K562 (cell line): Measurements from ENCODE around the gene KAZN.

Experiments used
- CBFB ChIP-seq: sonication (generic); formaldehyde crosslinking; IDR thresholded peaks from 2 replicates; pipeline ENCODE4 v1.4.0; 2020; ENCODE audit warnings: mild to moderate bottlenecking, missing genetic modification reagents
- CTCF ChIP-seq, 3 experiments: IDR thresholded peaks in 2 of 3; conservative IDR thresholded peaks in 1 of 3; 2 replicates each; pipeline ENCODE4 v1.5.1; 2011 to 2012; ENCODE audit warnings: low read length in 3 of 3, mild to moderate bottlenecking in 3 of 3, control low read depth in 2 of 3, improper control_type of control experiment in 1 of 3, inconsistent platforms in 1 of 3, low read depth in 1 of 3, mixed read lengths in 1 of 3, moderate library complexity in 1 of 3; ENCODE audit not compliant: insufficient read depth in 2 of 3
- E2F5 ChIP-seq: sonication (generic); formaldehyde crosslinking; IDR thresholded peaks from 2 replicates; pipeline ENCODE4 v1.8.0; 2022; ENCODE audit warnings: mild to moderate bottlenecking, missing genetic modification reagents
- HBP1 ChIP-seq: fragments of 450-650 bp; formaldehyde crosslinking; IDR thresholded peaks from 2 replicates; pipeline ENCODE4 v1.4.0; 2022; ENCODE audit warnings: missing genetic modification characterization
- NCOA1 ChIP-seq: fragments of 450-650 bp; IDR thresholded peaks from 2 replicates; pipeline ENCODE4 v1.6.1; 2016; ENCODE audit warnings: low read depth
- NFIC ChIP-seq: fragments of 450-650 bp; IDR thresholded peaks from 2 replicates; pipeline ENCODE4 v1.6.1; 2017; ENCODE audit warnings: mild to moderate bottlenecking, inconsistent platforms
- NRF1 ChIP-seq, 2 experiments: fragments of 450-650 bp; IDR thresholded peaks in 1 of 2; conservative IDR thresholded peaks in 1 of 2; 2 replicates each; pipeline ENCODE4 v1.6.1; 2014; ENCODE audit warnings: mild to moderate bottlenecking in 2 of 2
- ZBTB26 ChIP-seq: fragments of 450-650 bp; formaldehyde crosslinking; IDR thresholded peaks from 2 replicates; pipeline ENCODE4 v1.4.0; 2022; ENCODE audit warnings: missing genetic modification characterization

GRCh38 chr1:14596591-14596990, 1.9 kb upstream of the KAZN start:
- TF ChIP-seq CTCF (IDR thresholded peaks at IDR 0.05 in 2 of 3, conservative IDR thresholded peaks at IDR 0.05 in 1 of 3; ENCODE audit: insufficient read depth in 2 of 3, low read depth in 1 of 3, low read length in 3 of 3): no peak
- no peak for TF ChIP-seq NCOA1
- no peak for TF ChIP-seq ZBTB26 (CRISPR knock-in tag)
- TF ChIP-seq NFIC: no peak
- TF ChIP-seq E2F5: no peak
- TF ChIP-seq HBP1 (CRISPR knock-in tag): no peak
- TF ChIP-seq CBFB: no peak
- no peak for TF ChIP-seq NRF1 (conservative IDR thresholded peaks at IDR 0.05 in 1 of 2, IDR thresholded peaks at IDR 0.05 in 1 of 2)
